HepG2 (cell line): ENCODE measurements around the gene BOLL. TPM values are rescaled to one million over a fixed set of nuclear protein-coding genes. Genes with fewer than 3 reads are reported as not detected.

Experiments
- BORCS8-MEF2B ChIP-seq: sonication (generic); formaldehyde crosslinking; IDR thresholded peaks from 2 replicates; pipeline ENCODE4 v1.8.0; 2022; ENCODE audit warnings: mild to moderate bottlenecking, missing genetic modification reagents
- CENPX ChIP-seq: sonication (generic); formaldehyde crosslinking; IDR thresholded peaks from 2 replicates; pipeline ENCODE4 v1.9.0; 2021; ENCODE audit warnings: mild to moderate bottlenecking, missing genetic modification reagents, moderate library complexity
- DMAP1 ChIP-seq: IDR thresholded peaks from 2 replicates; pipeline ENCODE4 v1.6.1; 2016
- HMGA1 ChIP-seq: sonication (generic); formaldehyde crosslinking; conservative IDR thresholded peaks from 2 replicates; pipeline ENCODE4 v1.4.0; 2020; ENCODE audit warnings: missing genetic modification reagents
- HNF1A ChIP-seq, 2 experiments: sonication (generic) in 1 of 2; formaldehyde crosslinking in 1 of 2; IDR thresholded peaks; 2 replicates each; pipeline versions ENCODE4 v1.4.0 to v1.6.1; 2016 to 2020; ENCODE audit warnings: borderline replicate concordance in 1 of 2, low read depth in 1 of 2, mild to moderate bottlenecking in 1 of 2, missing genetic modification reagents in 1 of 2
- SMAD1 ChIP-seq: sonication (generic); formaldehyde crosslinking; IDR thresholded peaks from 2 replicates; pipeline ENCODE4 v1.4.0; 2020; ENCODE audit warnings: missing genetic modification reagents, low read depth, mild to moderate bottlenecking, borderline replicate concordance
- TOE1 ChIP-seq: sonication (generic); formaldehyde crosslinking; IDR thresholded peaks from 2 replicates; pipeline ENCODE4 v1.4.0; 2020; ENCODE audit warnings: mild to moderate bottlenecking, missing genetic modification reagents
- ZBTB44 ChIP-seq: sonication (generic); formaldehyde crosslinking; IDR thresholded peaks from 2 replicates; pipeline ENCODE4 v1.4.0; 2020; ENCODE audit warnings: missing genetic modification reagents
- ZMYM3 ChIP-seq: sonication (generic); formaldehyde crosslinking; IDR thresholded peaks from 2 replicates; pipeline ENCODE4 v1.5.1; 2020; ENCODE audit warnings: mild to moderate bottlenecking, missing genetic modification reagents
- ZNF354B ChIP-seq: sonication (generic); formaldehyde crosslinking; IDR thresholded peaks from 2 replicates; pipeline ENCODE4 v1.8.0; 2022; ENCODE audit warnings: mild to moderate bottlenecking, missing genetic modification reagents
- ZNF367 ChIP-seq: sonication (generic); formaldehyde crosslinking; IDR thresholded peaks from 2 replicates; pipeline ENCODE4 v1.4.0; 2020; ENCODE audit warnings: missing genetic modification reagents, borderline replicate concordance
- polyA plus RNA-seq, 8 experiments: library from polyadenylated mRNA; depleted of rRNA in 3 of 8; stranded (reverse) in 7 of 8; unstranded in 1 of 8; fragments of >200 nt; fragmentation: Illumina TruSeq in 4 of 8; extraction: Trizol in 4 of 8; gene quantifications; 2 replicates each; pipeline versions ENCODE4 v1.2.1 to v1.2.3, GENCODE V29; 2011 to 2016; ENCODE audit warnings: low read depth in 4 of 8, missing spikeins in 1 of 8, mixed read lengths in 1 of 8; ENCODE audit not compliant: insufficient read depth in 1 of 8
- total RNA-seq, 5 experiments: library from RNA; depleted of rRNA; stranded (reverse); fragments of >200 nt; fragmentation: Illumina TruSeq; extraction: Trizol; gene quantifications; 2 replicates each; pipeline ENCODE4 v1.2.3, GENCODE V29; 2016; ENCODE audit warnings: low read depth in 1 of 5
- TF ChIP-seq, protein P1 (sequence below): sonication (generic); formaldehyde crosslinking; IDR thresholded peaks from 2 replicates; pipeline ENCODE4 v1.5.1; 2020; ENCODE audit warnings: missing genetic modification reagents, mild to moderate bottlenecking, borderline replicate concordance
- TF ChIP-seq, protein P2 (sequence below): sonication (generic); formaldehyde crosslinking; IDR thresholded peaks from 2 replicates; pipeline ENCODE4 v1.8.1; 2023; ENCODE audit warnings: mild to moderate bottlenecking, missing genetic modification reagents
- TF ChIP-seq, protein P3 (sequence below): IDR thresholded peaks from 2 replicates; pipeline ENCODE4 v1.6.1; 2016; ENCODE audit warnings: mild to moderate bottlenecking

BOLL gene
- total and polyA plus RNA-seq, 2 of the 13 experiments (the other 11 are each of a cell fraction or from before 2014, with no cell fraction given), result not detected

- TF ChIP-seq, protein P1, sequence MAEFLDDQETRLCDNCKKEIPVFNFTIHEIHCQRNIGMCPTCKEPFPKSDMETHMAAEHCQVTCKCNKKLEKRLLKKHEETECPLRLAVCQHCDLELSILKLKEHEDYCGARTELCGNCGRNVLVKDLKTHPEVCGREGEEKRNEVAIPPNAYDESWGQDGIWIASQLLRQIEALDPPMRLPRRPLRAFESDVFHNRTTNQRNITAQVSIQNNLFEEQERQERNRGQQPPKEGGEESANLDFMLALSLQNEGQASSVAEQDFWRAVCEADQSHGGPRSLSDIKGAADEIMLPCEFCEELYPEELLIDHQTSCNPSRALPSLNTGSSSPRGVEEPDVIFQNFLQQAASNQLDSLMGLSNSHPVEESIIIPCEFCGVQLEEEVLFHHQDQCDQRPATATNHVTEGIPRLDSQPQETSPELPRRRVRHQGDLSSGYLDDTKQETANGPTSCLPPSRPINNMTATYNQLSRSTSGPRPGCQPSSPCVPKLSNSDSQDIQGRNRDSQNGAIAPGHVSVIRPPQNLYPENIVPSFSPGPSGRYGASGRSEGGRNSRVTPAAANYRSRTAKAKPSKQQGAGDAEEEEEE (CRISPR knock-in tag), result no peak
- TF ChIP-seq ZNF354B (CRISPR knock-in tag) (no peak), ZNF367 (CRISPR knock-in tag) (no peak), SMAD1 (CRISPR knock-in tag) (no peak), TOE1 (CRISPR knock-in tag) (no peak), CENPX (CRISPR knock-in tag) (no peak), BORCS8-MEF2B (CRISPR knock-in tag) (peak; percentile 60; the same call in 1 of the 2 replicates), HMGA1 (CRISPR knock-in tag) (no peak), DMAP1 (no peak), ZBTB44 (CRISPR knock-in tag) (no peak), ZMYM3 (CRISPR knock-in tag) (peak; percentile 36; the same call in 1 of the 2 replicates), HNF1A (IDR thresholded peaks at IDR 0.05; ENCODE audit: low read depth) (no peak), HNF1A (CRISPR knock-in tag; IDR thresholded peaks at IDR 0.05; ENCODE audit: borderline replicate concordance) (no peak)
- TF ChIP-seq, protein P2, sequence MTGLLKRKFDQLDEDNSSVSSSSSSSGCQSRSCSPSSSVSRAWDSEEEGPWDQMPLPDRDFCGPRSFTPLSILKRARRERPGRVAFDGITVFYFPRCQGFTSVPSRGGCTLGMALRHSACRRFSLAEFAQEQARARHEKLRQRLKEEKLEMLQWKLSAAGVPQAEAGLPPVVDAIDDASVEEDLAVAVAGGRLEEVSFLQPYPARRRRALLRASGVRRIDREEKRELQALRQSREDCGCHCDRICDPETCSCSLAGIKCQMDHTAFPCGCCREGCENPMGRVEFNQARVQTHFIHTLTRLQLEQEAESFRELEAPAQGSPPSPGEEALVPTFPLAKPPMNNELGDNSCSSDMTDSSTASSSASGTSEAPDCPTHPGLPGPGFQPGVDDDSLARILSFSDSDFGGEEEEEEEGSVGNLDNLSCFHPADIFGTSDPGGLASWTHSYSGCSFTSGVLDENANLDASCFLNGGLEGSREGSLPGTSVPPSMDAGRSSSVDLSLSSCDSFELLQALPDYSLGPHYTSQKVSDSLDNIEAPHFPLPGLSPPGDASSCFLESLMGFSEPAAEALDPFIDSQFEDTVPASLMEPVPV (CRISPR knock-in tag), result 0 out of 2 replicates have a peak, but pooled peaks have one; percentile 15
- TF ChIP-seq, protein P3, sequence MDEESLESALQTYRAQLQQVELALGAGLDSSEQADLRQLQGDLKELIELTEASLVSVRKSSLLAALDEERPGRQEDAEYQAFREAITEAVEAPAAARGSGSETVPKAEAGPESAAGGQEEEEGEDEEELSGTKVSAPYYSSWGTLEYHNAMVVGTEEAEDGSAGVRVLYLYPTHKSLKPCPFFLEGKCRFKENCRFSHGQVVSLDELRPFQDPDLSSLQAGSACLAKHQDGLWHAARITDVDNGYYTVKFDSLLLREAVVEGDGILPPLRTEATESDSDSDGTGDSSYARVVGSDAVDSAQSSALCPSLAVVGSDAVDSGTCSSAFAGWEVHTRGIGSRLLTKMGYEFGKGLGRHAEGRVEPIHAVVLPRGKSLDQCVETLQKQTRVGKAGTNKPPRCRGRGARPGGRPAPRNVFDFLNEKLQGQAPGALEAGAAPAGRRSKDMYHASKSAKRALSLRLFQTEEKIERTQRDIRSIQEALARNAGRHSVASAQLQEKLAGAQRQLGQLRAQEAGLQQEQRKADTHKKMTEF, result no peak
Measured at GRCh38 chr2:197705912-197706838, 78.9 kb downstream of the BOLL start (continued).
